ENCODE results near the gene ADGRL3. TPM values are rescaled to one million over a fixed set of nuclear protein-coding genes. Genes with fewer than 3 reads are reported as not detected.

ADGRL3 gene
- total RNA-seq, 1 experiment from 2014 or later: not detected

- H3K4me3 ChIP-seq: no peak overlapping the region
Observed at GRCh38 chr4:62096881-62097280, 896.8 kb downstream of the ADGRL3 start.

DNA sequence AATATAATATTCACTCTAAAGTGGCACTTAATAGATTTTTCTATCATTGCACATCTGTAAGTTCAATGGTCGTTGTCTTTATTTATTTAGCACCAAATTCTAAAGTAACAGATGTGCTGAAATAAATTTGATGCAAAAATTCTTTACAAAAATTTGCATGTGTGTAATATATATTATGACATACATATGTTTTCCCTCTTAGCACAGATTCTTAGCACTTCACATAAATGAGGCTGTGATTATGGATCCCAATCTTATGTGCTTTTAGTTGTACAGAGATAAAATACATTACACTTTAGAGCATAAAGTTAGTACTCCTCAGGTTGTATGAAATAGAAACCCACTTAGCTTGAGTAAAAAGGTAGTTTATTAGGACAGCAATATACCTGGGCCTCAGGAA is 915.1 kb downstream of the ADGRL3 start:
- H3K27ac ChIP-seq: no peak overlapping the region
- no peaks in the 10 kb centered on the region for H3K9me3 ChIP-seq (replicated peaks)
- no peak overlapping the region for H3K4me3 ChIP-seq
- no peaks in the 10 kb centered on the region for H3K27me3 ChIP-seq (replicated peaks)
- no peaks in the 10 kb centered on the region for H3K36me3 ChIP-seq
- DNase-seq (ENCODE audit: low read depth in 1 of 2, low spot score in 2 of 2): no peak
- no peaks in the 10 kb centered on the region for H3K4me1 ChIP-seq (replicated peaks)

More at GRCh38 chr4:62096881-62097280, 896.8 kb downstream of the ADGRL3 start:
- Histone ChIP-seq H3K4me1 (replicated peaks) (no peaks in the 10 kb centered on the region), H3K27me3 (replicated peaks) (no peaks in the 10 kb centered on the region), H3K36me3 (no peaks in the 10 kb centered on the region), H3K27ac (no peak overlapping the region), H3K9me3 (replicated peaks) (no peaks in the 10 kb centered on the region)
- no peak for DNase-seq (ENCODE audit: low read depth in 1 of 2, low spot score in 2 of 2)

GRCh38 chr4:62117886-62118285 is 917.8 kb downstream of the ADGRL3 start:
- H3K27me3 ChIP-seq (replicated peaks): no peaks in the 10 kb centered on the region
- no peak for DNase-seq (ENCODE audit: low read depth in 1 of 2, low spot score in 2 of 2)
- H3K9me3 ChIP-seq (replicated peaks): no peaks in the 10 kb centered on the region
- no peaks in the 10 kb centered on the region for H3K4me1 ChIP-seq (replicated peaks)
- no peaks in the 10 kb centered on the region for H3K36me3 ChIP-seq
- H3K27ac ChIP-seq: no peak overlapping the region
- H3K4me3 ChIP-seq: no peak overlapping the region

- Histone ChIP-seq H3K4me1 (replicated peaks) (no peaks in the 10 kb centered on the region), H3K36me3 (no peaks in the 10 kb centered on the region), H3K9me3 (replicated peaks) (no peaks in the 10 kb centered on the region), H3K4me3 (no peak overlapping the region), H3K27me3 (replicated peaks) (no peaks in the 10 kb centered on the region), H3K27ac (no peak overlapping the region)
- DNase-seq (ENCODE audit: low read depth in 1 of 2, low spot score in 2 of 2): no peak
Observed at GRCh38 chr4:62118558-62118957, 918.4 kb downstream of the ADGRL3 start.

- Histone ChIP-seq H3K27me3 (replicated peaks) (no peaks in the 10 kb centered on the region), H3K27ac (no peak overlapping the region), H3K36me3 (no peaks in the 10 kb centered on the region), H3K4me1 (replicated peaks) (no peaks in the 10 kb centered on the region), H3K9me3 (replicated peaks) (no peaks in the 10 kb centered on the region), H3K4me3 (no peak overlapping the region)
- DNase-seq (ENCODE audit: low read depth in 1 of 2, low spot score in 2 of 2): no peak
Observed at GRCh38 chr4:62119195-62119594, 919.1 kb downstream of the ADGRL3 start.

DNA sequence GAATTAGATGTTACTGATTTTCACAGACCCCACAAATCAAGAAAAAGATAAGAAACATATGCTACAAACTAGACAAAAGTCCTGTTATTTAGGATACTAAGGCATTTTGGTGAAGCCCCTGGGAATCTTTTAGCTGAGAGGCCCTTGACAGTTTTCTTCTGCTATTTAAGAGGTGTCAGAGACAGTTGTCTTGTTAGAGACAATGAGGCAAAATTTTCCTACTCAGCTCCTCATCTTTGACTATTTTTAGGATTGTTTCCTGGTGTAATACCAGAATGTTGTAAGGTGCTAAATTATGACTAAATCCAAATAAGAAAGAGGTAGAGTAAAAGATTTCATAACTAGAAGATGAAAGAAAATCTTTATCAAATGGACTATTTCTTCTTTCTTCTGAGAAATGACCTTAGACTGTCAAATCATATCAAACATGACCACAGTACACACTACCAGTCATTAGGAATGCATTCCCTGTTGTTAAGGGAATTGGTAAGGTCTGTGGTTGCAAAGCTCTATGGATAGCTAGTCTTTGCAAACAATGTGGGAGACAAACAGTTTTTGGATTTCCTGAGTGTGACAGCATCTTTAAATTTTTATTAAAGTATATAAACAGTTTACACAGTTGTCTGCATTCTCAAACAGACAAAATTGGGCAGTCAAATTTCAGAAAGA is 926.1 kb downstream of the ADGRL3 start:
- Histone ChIP-seq H3K9me3 (replicated peaks) (no peaks in the 10 kb centered on the region; the same call in 1 of the 2 replicates), H3K4me3 (no peak overlapping the region), H3K36me3 (no peaks in the 10 kb centered on the region), H3K27ac (no peak overlapping the region), H3K4me1 (replicated peaks) (no peaks in the 10 kb centered on the region), H3K27me3 (replicated peaks) (no peaks in the 10 kb centered on the region)
- no peak for DNase-seq (ENCODE audit: low read depth in 1 of 2, low spot score in 2 of 2)
